Cerebellar cortex (tissue), 1 donor: ENCODE measurements around the gene CHD9NB.
A peak's percentile ranks its signal among the peaks of the same experiment; 100 is the strongest.

Source experiments
- DNase-seq: peaks from one replicate; pipeline ENCODE4 v3.0.0-alpha.2; 2015; ENCODE audit warnings: low spot score

The CHD9NB gene

GRCh38 chr16:53052519-53053501, at the start of gene CHD9NB:
CHD9NB (minus strand) TSS chr16:53052897; CDS start chr16:53044158, 8,739 bp downstream.
- peak; percentile 56 for DNase-seq

GRCh38 chr16:53100889-53101288, 48.2 kb upstream of the CHD9NB start:
- DNase-seq, result no peak

DNA sequence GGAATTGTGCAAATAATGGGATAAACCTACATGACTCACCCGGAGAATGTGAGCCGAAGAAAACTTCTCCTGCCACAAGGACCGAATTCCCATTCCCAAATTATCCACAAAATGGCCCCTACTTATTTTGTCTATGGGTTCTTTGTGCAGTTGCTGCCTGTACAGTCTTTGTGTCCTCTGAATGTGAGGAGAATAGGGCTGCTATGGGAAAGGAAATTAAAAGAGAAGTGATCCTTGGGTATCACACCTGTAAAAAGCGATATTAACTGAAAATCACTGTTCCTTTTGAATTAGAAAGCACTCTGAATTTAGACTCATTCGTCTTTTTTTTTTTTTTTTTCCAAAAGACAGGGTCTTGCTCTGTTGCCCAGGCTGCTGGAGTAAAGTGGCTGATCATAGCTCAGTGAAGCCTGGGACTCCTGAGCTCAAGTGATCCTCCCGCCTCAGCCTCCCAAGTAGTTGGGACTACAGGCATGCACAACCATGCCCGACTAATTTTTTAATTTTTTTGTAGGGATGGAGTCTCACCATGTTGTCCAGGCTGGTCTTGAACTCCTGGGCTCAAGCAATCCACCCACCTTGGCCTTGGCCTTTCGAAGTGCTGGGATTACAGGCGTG, 47.5 kb upstream of the CHD9NB start:
- no peak for DNase-seq

- peak; percentile 70 for DNase-seq
Observed at GRCh38 chr16:53099318-53100130, 46.8 kb upstream of the CHD9NB start.

DNA sequence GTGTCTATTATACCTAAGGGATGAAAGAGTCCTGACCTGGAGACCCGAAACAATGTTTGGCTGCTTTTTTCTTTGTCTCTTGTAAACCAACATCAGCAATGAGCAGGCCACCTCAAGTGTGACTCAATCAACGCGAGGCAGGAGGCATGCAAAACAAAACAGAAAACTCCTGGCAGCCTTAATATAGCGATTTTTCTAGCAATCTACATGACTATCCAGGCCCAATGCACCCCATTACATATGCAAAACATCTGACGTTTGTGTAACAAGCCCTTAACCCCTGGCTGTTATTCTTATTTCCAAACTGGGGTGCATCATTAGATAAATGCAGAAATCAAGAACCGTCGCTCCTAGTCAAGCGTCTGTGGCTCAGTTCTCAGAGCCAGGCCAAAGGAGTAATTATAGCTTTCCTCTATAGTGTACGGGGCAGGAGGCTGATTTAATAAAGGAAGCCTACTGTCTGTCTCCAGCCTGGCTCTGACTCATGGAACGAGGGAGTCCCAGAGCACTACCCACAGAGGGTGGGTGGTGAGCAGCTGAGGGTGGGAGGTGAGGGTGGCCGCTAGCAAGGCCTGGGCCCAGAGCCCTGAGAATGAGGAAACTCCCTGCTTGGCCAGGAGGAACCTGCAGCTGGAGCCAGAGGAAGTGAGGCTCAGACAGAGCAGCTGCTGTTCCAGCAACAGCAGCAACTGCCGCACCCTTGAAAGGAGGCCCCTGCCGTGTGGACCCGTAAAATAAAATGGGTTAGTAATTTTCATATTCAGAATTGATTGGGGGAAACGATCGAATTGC, 46.0 kb upstream of the CHD9NB start:
- DNase-seq, result no peak

DNA sequence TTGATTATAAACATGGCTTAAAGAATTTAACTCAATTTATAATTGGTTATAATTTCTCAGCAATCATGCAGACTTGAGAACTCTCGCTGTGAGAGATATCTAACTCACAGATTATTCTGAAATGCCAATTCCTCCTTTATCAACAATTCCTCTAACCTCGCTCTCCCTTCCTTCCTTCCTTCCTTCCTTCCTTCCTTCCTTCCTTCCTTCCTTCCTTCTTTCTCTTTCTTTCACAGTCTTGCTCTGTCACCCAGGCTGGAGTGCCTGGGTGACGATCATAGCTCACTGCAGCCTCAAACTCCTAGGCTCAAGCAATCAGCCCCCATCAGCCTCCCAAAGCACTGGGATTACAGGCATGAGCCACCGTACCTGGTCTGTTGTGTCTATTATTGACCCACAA, 44.5 kb upstream of the CHD9NB start:
- DNase-seq, result no peak

DNA sequence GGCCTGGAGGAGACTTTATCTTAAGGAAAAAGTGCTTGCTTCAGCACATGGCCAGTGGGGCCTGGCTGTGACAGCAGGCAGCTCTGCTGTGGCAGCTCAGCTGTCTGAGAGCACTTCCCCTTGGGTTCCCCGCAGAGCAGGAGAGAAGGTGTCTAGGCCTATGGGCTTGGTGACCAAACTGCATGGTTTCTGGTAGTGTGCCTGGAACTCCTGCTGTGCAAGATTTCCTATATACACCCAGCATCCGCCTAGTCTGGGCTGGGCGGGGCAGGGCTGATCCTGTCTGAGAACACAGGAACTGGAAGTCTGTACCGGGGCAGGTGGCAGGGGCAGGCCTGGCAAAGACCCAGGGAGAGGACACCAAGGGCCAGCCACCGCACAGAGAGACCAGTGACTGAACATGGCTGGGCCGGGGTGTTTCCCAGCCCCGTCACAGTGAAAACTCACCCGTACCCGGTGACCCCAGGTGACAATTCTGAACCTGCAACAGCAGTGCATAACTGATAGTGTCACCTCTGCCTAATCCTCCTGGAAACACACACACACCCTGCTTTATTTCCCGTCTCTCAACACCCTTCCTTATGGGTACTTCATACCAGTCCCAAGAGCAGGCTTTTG, 41.4 kb upstream of the CHD9NB start:
- DNase-seq, result no peak

DNA sequence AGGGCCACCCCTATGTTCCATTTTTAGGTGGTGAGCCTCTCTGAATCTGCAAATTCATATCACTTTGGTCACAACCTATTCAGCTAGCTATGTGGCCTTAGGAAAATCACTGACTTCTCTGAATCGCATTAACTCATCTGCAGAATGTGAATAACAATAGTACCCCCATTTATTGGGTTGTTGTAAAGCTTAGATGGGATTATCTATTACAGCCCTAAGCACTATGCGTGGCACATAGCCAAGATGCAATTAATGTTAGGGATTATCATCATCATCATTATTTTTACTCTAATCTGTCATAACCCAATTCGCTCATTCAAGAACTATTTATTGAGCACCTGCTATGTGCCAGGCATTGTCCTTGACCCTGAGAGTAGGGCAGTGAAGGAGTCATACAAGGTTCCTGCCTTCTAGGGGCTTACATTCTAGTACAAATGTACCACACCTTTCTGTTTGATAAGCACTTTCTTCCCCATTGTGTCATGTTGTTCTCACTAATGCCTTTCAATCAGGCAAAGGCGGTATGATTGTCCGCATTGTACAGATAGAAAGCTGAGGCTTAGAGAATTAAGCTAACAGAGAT, 40.6 kb upstream of the CHD9NB start:
- DNase-seq, result no peak

- DNase-seq, result no peak
Observed at GRCh38 chr16:53092284-53092683, 39.6 kb upstream of the CHD9NB start.

- peak; percentile 43 for DNase-seq
Observed at GRCh38 chr16:53091466-53092211, 38.9 kb upstream of the CHD9NB start.

- DNase-seq, result peak; percentile 65
Observed at GRCh38 chr16:53090591-53091411, 38.1 kb upstream of the CHD9NB start.

- DNase-seq, result no peak
Observed at GRCh38 chr16:53090286-53090590, 37.5 kb upstream of the CHD9NB start.

GRCh38 chr16:53089434-53090285, 37.0 kb upstream of the CHD9NB start:
- peak; percentile 55 for DNase-seq

GRCh38 chr16:53087101-53087500, 34.4 kb upstream of the CHD9NB start:
- DNase-seq, result peak; percentile 51

DNA sequence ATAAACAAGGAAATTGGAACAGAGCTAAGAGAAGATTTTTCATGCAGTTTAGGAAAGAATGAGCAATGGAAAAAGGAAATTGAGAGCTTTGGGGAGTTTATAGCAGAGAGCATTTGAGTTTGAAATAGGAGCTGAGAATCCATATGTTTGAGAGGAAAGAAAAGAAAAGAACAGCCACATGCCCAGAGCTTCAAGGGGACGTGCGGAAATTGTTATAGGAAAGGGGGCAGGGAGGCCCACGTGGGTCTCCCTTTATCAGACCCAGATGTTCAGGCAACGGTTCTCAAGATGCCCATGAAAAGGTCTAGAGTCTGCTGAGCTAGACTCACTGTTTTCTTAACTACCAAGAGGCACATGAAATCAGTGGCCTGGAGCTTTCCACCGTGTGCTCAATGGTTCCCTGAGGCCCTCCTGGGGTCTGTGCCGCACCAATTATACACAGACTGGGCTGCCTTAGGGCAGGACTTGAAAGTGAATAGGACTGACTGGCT, 33.3 kb upstream of the CHD9NB start:
- no peak for DNase-seq

DNA sequence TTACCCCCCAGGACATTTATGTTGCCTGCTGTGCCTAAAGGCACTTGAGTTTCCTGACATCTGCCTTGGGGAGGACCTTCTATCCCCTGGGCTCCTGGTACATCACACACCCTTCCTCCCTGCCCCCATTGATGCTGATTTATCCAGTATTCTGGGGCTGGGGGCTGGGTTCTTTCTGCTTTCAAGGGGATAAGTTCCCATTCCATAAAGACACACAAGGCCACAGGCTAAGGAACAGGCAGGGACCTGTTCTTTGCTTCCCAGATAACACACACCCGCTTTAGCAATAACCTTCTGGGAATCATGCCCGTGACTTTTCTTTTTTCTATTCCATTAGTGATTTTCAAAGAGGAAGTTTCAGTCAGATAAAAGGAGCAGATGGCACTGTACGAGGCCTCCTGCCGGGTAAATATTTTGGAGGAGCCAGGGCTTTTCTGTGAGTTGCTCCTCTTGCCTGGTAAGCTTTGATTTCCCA, 32.7 kb upstream of the CHD9NB start:
- DNase-seq, result peak; percentile 92

DNA sequence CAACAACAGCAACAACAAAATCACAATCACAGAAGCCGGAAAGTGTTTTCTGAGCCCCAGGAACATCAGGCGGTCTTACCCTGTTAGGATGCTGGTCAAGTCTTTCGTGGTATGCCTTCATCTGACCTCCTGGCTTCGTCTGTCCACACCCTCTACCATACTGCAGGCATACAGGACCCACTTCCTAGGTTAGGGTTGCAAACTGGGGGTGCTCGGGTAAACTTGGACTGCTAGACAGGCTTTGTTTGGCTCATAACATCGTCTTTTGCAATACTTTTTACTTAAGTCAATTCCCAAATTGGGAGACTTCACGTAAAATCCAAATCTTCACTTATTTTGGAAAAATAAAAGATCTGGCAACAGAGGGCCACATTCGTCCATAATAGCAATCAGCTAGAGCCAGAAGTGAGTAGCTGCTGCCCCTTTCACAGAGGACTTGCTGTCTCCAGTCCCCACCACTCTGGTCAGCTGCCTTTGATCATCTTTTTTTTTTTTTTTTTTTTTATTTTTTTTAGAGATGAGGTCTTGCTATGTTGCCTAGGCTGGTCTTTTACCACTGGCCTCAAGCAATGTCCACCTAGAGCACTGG, 32.1 kb upstream of the CHD9NB start:
- DNase-seq, result no peak

DNA sequence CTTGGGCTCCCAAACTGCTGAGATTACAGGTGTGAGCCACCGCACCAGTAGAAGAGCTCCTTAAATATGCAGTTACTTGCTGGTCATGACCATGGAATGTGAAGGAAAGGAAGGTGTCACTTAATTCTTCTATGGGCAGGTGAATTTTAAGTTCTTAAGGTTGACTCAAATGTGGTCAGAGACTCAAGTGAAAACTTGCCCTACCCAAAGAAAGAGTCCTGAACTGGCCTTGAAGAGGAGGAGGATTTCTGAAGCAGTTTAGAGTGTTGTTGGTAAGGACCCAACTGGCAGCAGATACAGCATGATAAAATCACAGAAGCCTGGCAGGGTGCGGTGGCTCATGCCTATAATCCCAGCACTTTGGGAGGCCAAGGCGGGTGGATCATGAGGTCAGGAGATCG, 31.4 kb upstream of the CHD9NB start:
- DNase-seq, result no peak
